ENCODE data around the gene FCRL4. TPM values are rescaled to one million over a fixed set of nuclear protein-coding genes. Genes with fewer than 3 reads are reported as not detected.

The FCRL4 gene
- total RNA-seq, 1 donor from 2014 or later, result not detected

DNA sequence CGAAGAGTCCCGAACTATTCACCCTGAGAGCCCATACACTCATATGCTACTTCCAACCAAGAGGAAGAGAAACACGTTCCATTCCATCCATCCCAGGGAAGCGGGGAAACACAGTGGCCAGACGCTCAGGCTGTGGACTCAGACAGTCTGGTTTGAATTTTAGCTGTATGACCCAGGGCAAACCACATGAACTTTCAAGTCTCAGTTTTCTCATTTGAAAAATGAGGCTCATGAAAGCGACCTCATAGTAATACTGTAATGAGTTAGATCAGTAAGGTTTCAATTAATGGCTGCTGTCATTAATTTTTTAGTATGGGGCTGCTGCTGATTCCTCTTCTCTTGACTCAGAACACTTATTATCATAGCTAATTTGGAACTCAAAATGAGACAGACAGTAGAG is 1.5 kb downstream of the FCRL4 start:
- H3K4me3 Mint-ChIP-seq (ENCODE audit: unreplicated experiment), result no peak overlapping the region
- H3K36me3 Mint-ChIP-seq (ENCODE audit: low read depth, unreplicated experiment), result no peaks in the 10 kb centered on the region
- no peaks in the 10 kb centered on the region for H3K9me3 Mint-ChIP-seq (ENCODE audit: unreplicated experiment)
- no peaks in the 10 kb centered on the region for H3K27me3 Mint-ChIP-seq (ENCODE audit: unreplicated experiment)
- H3K27ac Mint-ChIP-seq (ENCODE audit: unreplicated experiment), result no peak overlapping the region
- no peak for TF ChIP-seq CTCF (IDR thresholded peaks at IDR 0.05; ENCODE audit: unreplicated experiment)
- DNase-seq (ENCODE audit: low spot score), result no peak
- peaks cover 7% of the 10 kb centered on the region for H3K4me1 Mint-ChIP-seq (ENCODE audit: unreplicated experiment)

GRCh38 chr1:157595356-157595755 is 2.5 kb downstream of the FCRL4 start:
- no peak overlapping the region for H3K4me3 Mint-ChIP-seq (ENCODE audit: unreplicated experiment)
- H3K9me3 Mint-ChIP-seq (ENCODE audit: unreplicated experiment), result no peaks in the 10 kb centered on the region
- H3K27me3 Mint-ChIP-seq (ENCODE audit: unreplicated experiment), result peaks cover 3% of the 10 kb centered on the region
- TF ChIP-seq CTCF (IDR thresholded peaks at IDR 0.05; ENCODE audit: unreplicated experiment), result no peak
- DNase-seq (ENCODE audit: low spot score), result no peak
- H3K4me1 Mint-ChIP-seq (ENCODE audit: unreplicated experiment), result peaks cover 7% of the 10 kb centered on the region
- H3K36me3 Mint-ChIP-seq (ENCODE audit: low read depth, unreplicated experiment), result no peaks in the 10 kb centered on the region
- no peak overlapping the region for H3K27ac Mint-ChIP-seq (ENCODE audit: unreplicated experiment)

DNA sequence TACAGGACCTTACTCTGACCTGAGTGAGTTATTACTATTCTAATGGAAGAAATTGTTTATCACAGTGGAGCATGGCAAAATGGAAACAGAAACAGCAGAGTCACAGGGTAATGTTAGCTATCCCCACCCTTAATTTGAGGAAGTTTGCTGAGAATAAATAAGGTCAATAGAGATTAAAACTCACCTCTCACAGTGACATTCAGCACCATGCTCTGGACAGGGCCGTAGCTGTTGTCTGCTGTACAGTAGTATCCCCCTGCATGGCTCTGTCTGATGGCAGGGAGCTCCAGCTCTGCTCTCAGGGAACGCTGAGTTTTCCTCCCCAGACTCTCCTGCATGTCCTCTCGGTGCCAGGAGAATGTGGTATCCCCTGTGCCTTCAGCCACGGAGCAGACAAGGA is 11.9 kb downstream of the FCRL4 start:
- Mint-ChIP-seq H3K27ac (ENCODE audit: unreplicated experiment) (no peak overlapping the region), H3K36me3 (ENCODE audit: low read depth, unreplicated experiment) (no peaks in the 10 kb centered on the region), H3K27me3 (ENCODE audit: unreplicated experiment) (peaks cover 6% of the 10 kb centered on the region), H3K4me1 (ENCODE audit: unreplicated experiment) (peaks cover 9% of the 10 kb centered on the region), H3K9me3 (ENCODE audit: unreplicated experiment) (no peaks in the 10 kb centered on the region), H3K4me3 (ENCODE audit: unreplicated experiment) (no peak overlapping the region)
- no peak for TF ChIP-seq CTCF (IDR thresholded peaks at IDR 0.05; ENCODE audit: unreplicated experiment)
- no peak for DNase-seq (ENCODE audit: low spot score)

DNA sequence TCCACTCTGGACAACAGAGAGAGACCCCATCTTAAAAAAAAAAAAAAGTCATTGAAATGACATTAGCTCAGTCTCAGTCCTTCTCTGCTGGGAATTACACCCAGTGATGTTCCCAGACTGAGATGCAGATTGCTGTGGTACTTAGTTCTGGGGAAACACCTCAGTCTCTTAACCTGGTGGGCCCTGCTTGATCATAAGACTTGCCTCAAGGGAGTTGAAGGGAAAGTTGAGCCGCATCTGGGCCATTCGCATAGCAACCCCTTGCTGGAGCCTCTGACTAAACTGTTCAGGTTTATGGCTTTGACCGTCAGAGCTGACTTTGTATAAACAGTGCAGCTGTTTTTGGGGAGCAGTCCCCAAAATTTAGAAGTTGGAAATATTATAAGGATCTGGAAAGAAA is 13.4 kb downstream of the FCRL4 start:
- Mint-ChIP-seq H3K36me3 (ENCODE audit: low read depth, unreplicated experiment) (no peaks in the 10 kb centered on the region), H3K9me3 (ENCODE audit: unreplicated experiment) (no peaks in the 10 kb centered on the region), H3K4me1 (ENCODE audit: unreplicated experiment) (peaks cover 9% of the 10 kb centered on the region), H3K4me3 (ENCODE audit: unreplicated experiment) (no peak overlapping the region), H3K27ac (ENCODE audit: unreplicated experiment) (no peak overlapping the region), H3K27me3 (ENCODE audit: unreplicated experiment) (peaks cover 3% of the 10 kb centered on the region)
- no peak for DNase-seq (ENCODE audit: low spot score)
- no peak for TF ChIP-seq CTCF (IDR thresholded peaks at IDR 0.05; ENCODE audit: unreplicated experiment)

- no peaks in the 10 kb centered on the region for H3K36me3 Mint-ChIP-seq (ENCODE audit: low read depth, unreplicated experiment)
- no peak for TF ChIP-seq CTCF (IDR thresholded peaks at IDR 0.05; ENCODE audit: unreplicated experiment)
- H3K27ac Mint-ChIP-seq (ENCODE audit: unreplicated experiment), result no peak overlapping the region
- H3K4me3 Mint-ChIP-seq (ENCODE audit: unreplicated experiment), result no peak overlapping the region
- peaks cover 3% of the 10 kb centered on the region for H3K27me3 Mint-ChIP-seq (ENCODE audit: unreplicated experiment)
- no peak for DNase-seq (ENCODE audit: low spot score)
- H3K9me3 Mint-ChIP-seq (ENCODE audit: unreplicated experiment), result no peaks in the 10 kb centered on the region
- peaks cover 4% of the 10 kb centered on the region for H3K4me1 Mint-ChIP-seq (ENCODE audit: unreplicated experiment)
Observed at GRCh38 chr1:157580828-157581210, 17.1 kb downstream of the FCRL4 start.
